ENCODE results near the gene BBS9.

BBS9 gene

GRCh38 chr7:33310546-33310945 lies 181.2 kb downstream of the BBS9 start:
- no peaks in the 10 kb centered on the region for H3K4me1 ChIP-seq (ENCODE audit: insufficient read depth, low read length, poor library complexity, severe bottlenecking)
- no peaks in the 10 kb centered on the region for H3F3A ChIP-seq (ENCODE audit: low read depth)
- H3K4me3 ChIP-seq (ENCODE audit: low read length, poor library complexity, severe bottlenecking): no peak overlapping the region
- H3K9me3 ChIP-seq (ENCODE audit: insufficient read depth, low read depth, low read length): no peaks in the 10 kb centered on the region
- no peaks in the 10 kb centered on the region for H3K9me2 ChIP-seq (replicated peaks; ENCODE audit: low read depth, low read length)
- no peak overlapping the region for H3K9ac ChIP-seq (ENCODE audit: low read depth, low read length, poor library complexity, severe bottlenecking)
- H4K20me1 ChIP-seq (ENCODE audit: insufficient read depth, low read length, poor library complexity, severe bottlenecking): no peaks in the 10 kb centered on the region
- no peak for TF ChIP-seq EZH2phosphoT487 (IDR thresholded peaks at IDR 0.05; ENCODE audit: borderline replicate concordance)
- TF ChIP-seq CTCF (conservative IDR thresholded peaks at IDR 0.05; ENCODE audit: low read length): no peak
- no peaks in the 10 kb centered on the region for H3K36me3 ChIP-seq (ENCODE audit: insufficient read depth, low read length)
- no peak overlapping the region for H2AFZ ChIP-seq (ENCODE audit: low read length)
- H3K27me3 ChIP-seq (ENCODE audit: insufficient read depth, low read length, poor library complexity, severe bottlenecking): no peaks in the 10 kb centered on the region
- no peak overlapping the region for H3K4me2 ChIP-seq (ENCODE audit: low read depth, low read length, poor library complexity, severe bottlenecking)
- no peaks in the 10 kb centered on the region for H3K79me2 ChIP-seq (ENCODE audit: insufficient read depth, low read length)

GRCh38 chr7:33325754-33326484 lies 196.6 kb downstream of the BBS9 start:
- no peak overlapping the region for H3K4me3 ChIP-seq (ENCODE audit: low read length, poor library complexity, severe bottlenecking)
- no peak overlapping the region for H3K9ac ChIP-seq (ENCODE audit: low read depth, low read length, poor library complexity, severe bottlenecking)
- H3K36me3 ChIP-seq (ENCODE audit: insufficient read depth, low read length): no peaks in the 10 kb centered on the region
- H4K20me1 ChIP-seq (ENCODE audit: insufficient read depth, low read length, poor library complexity, severe bottlenecking): no peaks in the 10 kb centered on the region
- H3K9me3 ChIP-seq (ENCODE audit: insufficient read depth, low read depth, low read length): no peaks in the 10 kb centered on the region
- H2AFZ ChIP-seq (ENCODE audit: low read length): no peak overlapping the region
- no peak for TF ChIP-seq EZH2phosphoT487 (IDR thresholded peaks at IDR 0.05; ENCODE audit: borderline replicate concordance)
- no peak for TF ChIP-seq CTCF (conservative IDR thresholded peaks at IDR 0.05; ENCODE audit: low read length)
- no peaks in the 10 kb centered on the region for H3K4me1 ChIP-seq (ENCODE audit: insufficient read depth, low read length, poor library complexity, severe bottlenecking)
- H3F3A ChIP-seq (ENCODE audit: low read depth): no peaks in the 10 kb centered on the region
- H3K27me3 ChIP-seq (ENCODE audit: insufficient read depth, low read length, poor library complexity, severe bottlenecking): no peaks in the 10 kb centered on the region
- H3K9me2 ChIP-seq (replicated peaks; ENCODE audit: low read depth, low read length): no peaks in the 10 kb centered on the region
- H3K4me2 ChIP-seq (ENCODE audit: low read depth, low read length, poor library complexity, severe bottlenecking): no peak overlapping the region
- no peaks in the 10 kb centered on the region for H3K79me2 ChIP-seq (ENCODE audit: insufficient read depth, low read length)

GRCh38 chr7:33326485-33326848 lies 197.1 kb downstream of the BBS9 start:
- Histone ChIP-seq H3K9me2 (replicated peaks; ENCODE audit: low read depth, low read length) (no peaks in the 10 kb centered on the region), H3K79me2 (ENCODE audit: insufficient read depth, low read length) (no peaks in the 10 kb centered on the region), H3K36me3 (ENCODE audit: insufficient read depth, low read length) (no peaks in the 10 kb centered on the region), H3K27me3 (ENCODE audit: insufficient read depth, low read length, poor library complexity, severe bottlenecking) (no peaks in the 10 kb centered on the region), H3K4me2 (ENCODE audit: low read depth, low read length, poor library complexity, severe bottlenecking) (no peak overlapping the region), H4K20me1 (ENCODE audit: insufficient read depth, low read length, poor library complexity, severe bottlenecking) (no peaks in the 10 kb centered on the region), H3K9me3 (ENCODE audit: insufficient read depth, low read depth, low read length) (no peaks in the 10 kb centered on the region), H2AFZ (ENCODE audit: low read length) (no peak overlapping the region), H3K9ac (ENCODE audit: low read depth, low read length, poor library complexity, severe bottlenecking) (no peak overlapping the region), H3K4me1 (ENCODE audit: insufficient read depth, low read length, poor library complexity, severe bottlenecking) (no peaks in the 10 kb centered on the region), H3F3A (ENCODE audit: low read depth) (no peaks in the 10 kb centered on the region), H3K4me3 (ENCODE audit: low read length, poor library complexity, severe bottlenecking) (no peak overlapping the region)
- TF ChIP-seq CTCF (conservative IDR thresholded peaks at IDR 0.05; ENCODE audit: low read length): no peak
- no peak for TF ChIP-seq EZH2phosphoT487 (IDR thresholded peaks at IDR 0.05; ENCODE audit: borderline replicate concordance)

Data from Loucy (cell line).